ENCODE measurements around the gene RPS6KA4. TPM values are rescaled to one million over a fixed set of nuclear protein-coding genes. Genes with fewer than 3 reads are reported as not detected.
A peak's percentile ranks its signal among the peaks of the same experiment; 100 is the strongest.

The RPS6KA4 gene
- polyA plus RNA-seq, 1 of the 3 experiments (the other 2 are of a cell fraction) = 43.4 TPM

- peak; percentile 89 for DNase-seq
- peak; percentile 64; the same call in 1 of the 2 replicates for TF ChIP-seq FOSL2 (IDR thresholded peaks at IDR 0.05; ENCODE audit: borderline replicate concordance, low read depth)
- TF ChIP-seq GABPA (IDR thresholded peaks at IDR 0.05; ENCODE audit: low read depth) = no peak
- TF ChIP-seq TEAD4 (IDR thresholded peaks at IDR 0.05; ENCODE audit: borderline replicate concordance, insufficient read depth) = no peak
- peak; percentile 74 for TF ChIP-seq CTCF (IDR thresholded peaks at IDR 0.05)
- TF ChIP-seq YY1 (IDR thresholded peaks at IDR 0.05; ENCODE audit: low read depth) = no peak
- no peak for TF ChIP-seq POLR2AphosphoS5 (IDR thresholded peaks at IDR 0.05; ENCODE audit: low read depth, low read length)
- TF ChIP-seq ELF1 (IDR thresholded peaks at IDR 0.05) = peak; percentile 52; the same call in 1 of the 2 replicates
- TF ChIP-seq SIN3A (IDR thresholded peaks at IDR 0.05; ENCODE audit: borderline replicate concordance, low read depth, low read length) = no peak
- TF ChIP-seq MEF2A (IDR thresholded peaks at IDR 0.05; ENCODE audit: borderline replicate concordance, low read depth) = no peak
- no peak for TF ChIP-seq EP300 (IDR thresholded peaks at IDR 0.05; ENCODE audit: borderline replicate concordance in 1 of 2, low read depth in 1 of 2, low read length in 1 of 2)
- TF ChIP-seq FOXJ3 (CRISPR knock-in tag; IDR thresholded peaks at IDR 0.05) = no peak
- no peak; the same call in 1 of the 2 replicates for TF ChIP-seq JUND (IDR thresholded peaks at IDR 0.05)
- no peak for TF ChIP-seq FOXM1 (IDR thresholded peaks at IDR 0.05; ENCODE audit: low read depth)
- TF ChIP-seq RXRA (IDR thresholded peaks at IDR 0.05; ENCODE audit: borderline replicate concordance, low read depth) = no peak
- TF ChIP-seq RAD21 (IDR thresholded peaks at IDR 0.05; ENCODE audit: low read length) = peak; percentile 65
- no peak for TF ChIP-seq USF1 (IDR thresholded peaks at IDR 0.05; ENCODE audit: borderline replicate concordance, low read depth)
- TF ChIP-seq CHD2 (IDR thresholded peaks at IDR 0.05; ENCODE audit: low read length, partially characterized antibody) = no peak
- no peak for TF ChIP-seq REST (IDR thresholded peaks at IDR 0.05; ENCODE audit: low read depth, low read length)
- TF ChIP-seq USF2 (IDR thresholded peaks at IDR 0.05; ENCODE audit: borderline replicate concordance, low read depth, low read length) = no peak
- TF ChIP-seq SMC3 (IDR thresholded peaks at IDR 0.05; ENCODE audit: low read depth, low read length) = peak; percentile 51
- no peak for TF ChIP-seq NRF1 (IDR thresholded peaks at IDR 0.05; ENCODE audit: low read depth, low read length)
- no peak for TF ChIP-seq TCF12 (IDR thresholded peaks at IDR 0.05)
- TF ChIP-seq ZBTB33 (IDR thresholded peaks at IDR 0.05; ENCODE audit: borderline replicate concordance, low read depth) = no peak
Measured at GRCh38 chr11:64355078-64355940, 3.7 kb upstream of the RPS6KA4 start.

More at GRCh38 chr11:64355078-64355940, 3.7 kb upstream of the RPS6KA4 start:
- peak overlapping the region; percentile 53; the same call in 1 of the 2 replicates for H3K9ac ChIP-seq
- H3F3A ChIP-seq (replicated peaks; ENCODE audit: insufficient read depth) = peaks cover 12% of the 10 kb centered on the region
- no peaks in the 10 kb centered on the region for H3K27me3 ChIP-seq (ENCODE audit: insufficient read depth)
- 0 out of 2 replicates have a peak, but pooled peaks cover 4% of the 10 kb centered on the region for H4K20me1 ChIP-seq (ENCODE audit: insufficient read depth)
- 46% methylated on average over 13 of the region's 23 CpGs for WGBS (ENCODE audit: low lambda C conversion rate)
- H3K9me2 ChIP-seq = no peaks in the 10 kb centered on the region
- H3K4me2 ChIP-seq = peak overlapping the region; percentile 73; the same call in 1 of the 2 replicates
- H3K79me2 ChIP-seq (ENCODE audit: insufficient read depth) = peaks cover 13% of the 10 kb centered on the region
- peak overlapping the region; percentile 34 to 36; a peak in 3 of 4 replicates for H3K27ac ChIP-seq (ENCODE audit: low read depth in 2 of 2, low read length in 1 of 2)
- 0 out of 2 replicates have a peak overlapping the region, but pooled peaks have one; percentile 32 for H2AFZ ChIP-seq (ENCODE audit: low read depth)
- peaks cover 20 to 28% of the 10 kb centered on the region in 2 experiments; a peak in 3 of 4 replicates for H3K4me1 ChIP-seq (ENCODE audit: control insufficient read depth in 1 of 2, insufficient read depth in 2 of 2, low read depth in 1 of 2, low read length in 1 of 2)
- ChIA-PET CTCF (interaction anchor here (0.6 to 5.5 kb wide), 26 partner anchors 12 to 298 kb away, joined by 3 to 42 read pairs (median 4); partner anchors contain the start of genes ESRRA, PRDX5 and TRMT112), POLR2A (interaction anchor here (0.8 to 2.2 kb wide), 3 partner anchors 18 to 38 kb away, joined by 3 to 9 read pairs (median 6); partner anchors contain the start of genes PRDX5 and TRMT112)
- H3K4me3 ChIP-seq (ENCODE audit: low read depth in 2 of 2, low read length in 1 of 2) = peak overlapping the region; percentile 18 to 40; a peak in 2 of 4 replicates
- no peaks in the 10 kb centered on the region for H3K9me3 ChIP-seq
- H3K36me3 ChIP-seq (replicated peaks in 1 of 2; ENCODE audit: control insufficient read depth in 1 of 2, insufficient read depth in 2 of 2, low read length in 1 of 2) = peaks cover 0 to 1% of the 10 kb centered on the region in 2 experiments

Data from SK-N-SH (cell line).